Thyroid gland (tissue), 4 donors: ENCODE results near the gene UNC5C.

ENCODE experiments used
- CTCF ChIP-seq, 6 experiments: fragments of 200-600 bp in 3 of 6; fragments of 450-650 bp in 3 of 6; sonication (generic) in 3 of 6; IDR thresholded peaks; one replicate each; pipeline ENCODE4 v1.5.1; 2016 to 2019; ENCODE audit warnings: antibody characterized with exemption in 6 of 6, mild to moderate bottlenecking in 2 of 6, inconsistent platforms in 1 of 6, moderate library complexity in 1 of 6
- POLR2A ChIP-seq, 2 donors: fragments of 450-650 bp; IDR thresholded peaks; one replicate each; pipeline ENCODE4 v1.6.1; 2017; ENCODE audit warnings: antibody characterized with exemption in 2 of 2, mild to moderate bottlenecking in 2 of 2, moderate library complexity in 1 of 2

GRCh38 chr4:95590615-95591014 lies 41.8 kb upstream of the UNC5C start:
- TF ChIP-seq CTCF (IDR thresholded peaks at IDR 0.05) (no peak), POLR2A (IDR thresholded peaks at IDR 0.05) (no peak)
